KG1 (cell line): ENCODE data around the gene CILP.
"Not testable (repeated sequence)": the region's sequence is repeated elsewhere in the genome, so short reads cannot be mapped to it uniquely, and the experiment has no call there.

ENCODE experiments used
- DNase-seq: peaks from one replicate; lab custom pipeline; 2025; lab: John Stamatoyannopoulos, UW

CILP gene

DNA sequence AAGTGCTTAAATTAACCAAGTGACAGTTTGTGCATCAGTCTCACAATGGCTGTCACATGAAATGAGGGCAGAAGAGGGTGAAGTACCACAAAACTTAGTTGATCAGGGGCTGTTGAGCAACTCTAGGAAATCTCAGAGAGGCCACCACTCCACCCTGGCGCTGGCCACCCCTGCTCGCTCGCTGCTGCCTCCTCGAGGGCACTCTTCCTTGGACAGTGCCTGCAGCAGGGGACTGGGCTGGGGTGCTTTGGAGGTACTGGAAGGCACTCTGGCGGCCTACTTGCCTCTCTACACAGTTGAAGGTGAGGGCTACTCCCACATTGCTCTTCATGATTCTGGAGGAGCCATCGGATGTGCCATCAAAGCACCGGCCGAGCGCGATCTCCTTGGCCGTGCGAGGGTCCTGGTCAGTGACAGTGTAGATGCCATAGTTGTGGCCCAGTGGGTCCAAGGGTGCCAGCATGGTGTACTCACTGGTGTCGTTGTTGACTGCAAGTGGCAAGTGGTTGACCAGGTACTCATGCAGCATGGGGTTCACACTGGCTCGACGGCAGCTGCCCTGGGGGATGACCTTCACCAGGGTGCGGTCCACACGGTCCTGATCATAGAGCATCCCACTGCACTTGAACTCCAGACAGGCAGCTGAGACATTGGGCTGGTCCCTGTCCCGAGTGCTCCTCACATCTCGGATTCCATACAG lies 14.5 kb downstream of the CILP start:
- no peak for DNase-seq

DNA sequence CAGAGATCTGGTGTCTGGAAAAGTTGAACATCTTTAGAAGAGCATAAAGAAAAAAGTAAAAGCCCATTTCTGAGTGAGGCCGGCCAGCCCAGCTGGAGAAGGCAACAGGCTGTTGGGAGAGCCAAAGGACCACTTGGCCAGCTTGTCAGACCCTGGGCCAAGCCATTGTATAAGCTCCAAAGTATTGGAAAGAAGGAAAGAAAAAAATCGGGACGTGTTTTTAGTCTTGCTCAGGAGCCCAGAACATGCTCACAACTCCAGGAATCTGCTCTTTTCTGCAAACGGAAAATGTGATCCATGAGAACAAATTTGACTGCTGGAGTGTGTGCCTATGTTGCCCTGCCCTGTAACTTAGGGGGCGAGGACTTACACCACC lies 15.7 kb downstream of the CILP start:
- no peak for DNase-seq

DNA sequence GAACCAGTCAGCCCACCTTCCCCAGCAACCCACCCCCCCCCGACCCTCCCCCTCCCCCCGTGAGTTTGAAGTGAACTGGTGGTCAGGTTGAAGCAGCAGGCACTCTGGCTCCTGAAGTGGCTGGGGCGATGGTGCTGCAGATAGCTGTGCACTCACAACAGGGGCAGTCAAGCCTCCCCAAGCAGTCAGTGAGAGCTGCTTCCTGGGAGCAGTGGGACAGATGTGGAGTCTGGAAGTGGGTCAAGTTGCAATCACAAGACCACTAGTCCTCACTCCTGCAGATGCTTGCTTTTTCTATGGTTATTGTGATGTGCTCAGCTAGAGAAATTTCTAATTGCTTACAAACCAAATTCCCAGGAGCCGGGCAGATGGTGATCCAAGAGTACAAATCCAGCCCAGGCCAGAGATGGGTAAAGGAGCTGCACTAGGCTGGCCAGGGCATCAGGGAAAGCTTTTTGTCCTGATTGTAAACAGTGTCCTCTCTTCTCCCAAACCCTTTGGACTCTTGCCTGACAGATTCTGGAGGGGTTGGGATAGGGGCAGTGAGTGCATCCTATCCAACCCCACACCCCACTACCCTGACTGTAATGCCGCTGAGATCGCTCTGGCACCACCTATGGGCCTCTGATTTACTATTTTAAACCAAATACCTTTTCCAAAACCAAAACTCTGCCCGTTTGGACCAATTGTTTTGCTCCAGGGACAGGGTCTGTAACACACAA lies 16.3 kb downstream of the CILP start:
- no peak for DNase-seq

DNA sequence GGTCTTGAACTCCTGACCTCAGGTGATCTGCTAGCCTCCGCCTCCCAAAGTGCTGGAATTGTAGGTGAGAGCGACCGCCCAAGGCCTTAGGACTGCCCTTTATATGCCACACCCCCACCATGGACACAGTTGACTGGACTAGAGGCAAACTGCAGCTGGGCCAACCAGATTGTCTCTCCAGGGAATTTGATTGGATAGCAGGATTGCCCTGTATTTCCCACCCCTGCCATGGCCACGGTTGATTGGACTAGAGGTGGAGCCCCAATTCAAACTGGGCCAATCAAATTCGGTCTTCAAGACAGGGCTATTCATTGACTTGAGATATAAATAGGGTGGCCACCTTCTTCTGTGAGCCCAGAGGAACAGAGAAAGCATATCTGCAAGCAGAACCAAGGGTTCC lies 19.3 kb downstream of the CILP start:
- DNase-seq = no peak

DNA sequence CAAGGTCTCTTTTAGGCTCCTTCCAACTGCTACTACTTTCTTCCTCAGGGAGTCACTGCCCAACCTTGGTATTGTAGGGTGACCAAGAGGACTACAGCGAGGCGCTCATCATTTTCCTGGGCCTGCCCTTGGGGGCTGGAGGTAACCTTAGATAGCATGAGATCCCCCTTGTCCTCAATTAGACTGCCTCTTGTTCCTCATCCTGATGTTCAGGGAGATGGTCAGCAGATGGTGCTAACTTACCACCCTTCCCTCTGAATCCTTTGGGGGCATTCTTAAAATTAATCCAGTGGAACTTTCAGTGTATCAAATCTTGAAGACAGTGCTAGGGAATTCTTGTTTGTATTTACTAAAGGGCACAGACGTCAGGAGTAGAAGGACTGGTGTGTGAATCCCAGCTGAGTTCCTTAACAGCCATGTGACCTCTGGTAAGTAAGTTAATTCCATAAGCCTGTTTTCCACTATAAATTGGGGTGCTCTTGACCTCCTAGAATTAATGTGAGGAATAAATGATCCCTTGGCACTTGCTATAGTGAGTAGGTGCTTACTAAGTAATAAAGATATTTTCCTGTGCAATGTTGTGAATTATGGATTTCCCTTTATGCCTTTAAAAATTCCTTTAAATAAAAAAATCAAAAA lies 22.1 kb downstream of the CILP start:
- no peak for DNase-seq

DNA sequence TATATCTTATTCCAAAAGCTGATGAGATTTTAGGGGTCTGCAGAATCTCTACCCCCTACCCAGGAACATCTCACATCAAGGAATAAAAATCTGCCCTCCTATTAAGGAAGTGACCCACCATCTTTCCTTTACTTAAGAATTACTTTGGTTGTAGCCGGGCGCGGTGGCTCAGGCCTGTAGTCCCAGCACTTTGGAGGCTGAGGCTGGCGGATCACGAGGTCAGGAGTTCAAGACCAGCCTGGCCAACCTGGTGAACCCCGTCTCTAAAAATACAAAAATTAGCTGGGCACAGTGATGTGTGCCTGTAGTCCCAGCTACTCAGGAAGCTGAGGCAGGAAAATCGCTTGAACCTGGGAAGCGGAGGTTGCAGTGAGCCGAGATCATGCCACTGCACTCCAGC lies 22.8 kb downstream of the CILP start:
- not testable (repeated sequence) for DNase-seq

DNA sequence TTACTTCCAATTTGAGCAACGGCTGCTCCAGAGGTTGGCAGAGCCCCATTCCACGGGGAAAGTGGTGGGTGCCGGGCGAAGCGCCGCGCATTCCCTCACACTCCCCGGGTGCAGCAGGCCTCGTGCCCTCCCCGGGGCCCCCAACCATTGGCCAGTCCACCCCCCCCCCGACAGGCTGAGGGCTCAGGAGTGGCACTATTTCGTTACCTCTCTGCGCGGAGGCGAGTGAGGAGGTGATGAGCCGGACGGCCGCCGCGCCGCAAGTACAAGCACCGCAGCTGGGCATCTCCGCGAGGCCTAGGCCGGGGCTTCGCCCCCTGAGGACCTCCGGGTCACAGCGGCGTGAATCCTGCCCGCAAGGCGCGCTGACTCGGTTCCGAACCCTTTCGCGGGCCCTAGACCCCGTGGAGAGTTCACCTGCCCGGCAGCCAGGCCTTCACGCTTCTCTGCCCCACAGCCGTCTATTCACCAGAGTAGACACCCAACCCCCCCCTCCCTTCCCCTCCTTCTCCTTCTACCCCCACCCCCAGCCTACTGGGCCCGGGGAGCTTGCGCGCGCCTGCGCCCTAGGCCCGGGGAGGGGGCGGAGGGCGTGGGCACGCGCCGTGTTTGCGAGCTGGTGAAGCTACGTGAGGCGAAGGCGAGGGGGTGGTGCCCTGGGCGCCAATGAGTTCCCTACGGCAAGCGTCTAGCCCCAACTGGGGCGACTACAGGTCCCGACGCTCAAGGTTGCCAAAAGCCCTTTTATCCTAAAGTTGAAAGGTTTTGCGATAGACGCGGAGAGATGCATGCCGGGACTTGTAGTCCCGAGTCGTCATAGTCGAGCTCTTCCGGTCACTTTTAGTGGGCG lies 26.2 kb downstream of the CILP start, which contains the start of gene CLPX:
Gene CLPX, minus strand, starts transcription at position 475 of the 850 bp plus-strand sequence. Its CDS starts 189 bp downstream, at position 286.
- peak; percentile 87 for DNase-seq

DNA sequence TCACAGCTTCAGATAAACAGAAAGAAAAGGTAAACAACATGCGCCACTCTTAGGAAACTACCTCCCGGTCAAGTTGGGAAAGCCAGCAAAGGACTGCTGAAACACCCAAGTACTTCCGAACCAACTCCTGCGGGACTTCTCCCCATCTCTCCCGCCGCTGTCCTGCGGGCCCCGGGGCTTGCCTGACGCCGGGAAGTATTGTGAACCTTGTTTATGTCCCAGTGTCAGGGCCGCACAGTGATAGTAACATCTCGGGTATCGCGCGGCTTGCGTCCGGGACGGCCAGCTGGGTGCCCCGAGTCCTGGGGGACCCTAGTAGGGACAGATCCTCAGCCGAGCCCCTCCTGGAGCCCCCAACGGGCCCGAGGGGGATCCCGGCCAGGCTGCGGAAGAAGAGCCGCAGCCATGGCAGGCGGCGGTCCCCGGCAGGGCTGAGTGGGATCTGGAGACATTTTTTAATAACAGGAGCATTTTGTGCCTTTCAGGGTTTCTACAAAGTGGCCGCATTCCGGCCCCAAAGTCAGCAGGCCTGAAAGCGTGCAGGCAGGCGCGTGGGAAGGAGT lies 26.9 kb downstream of the CILP start:
- DNase-seq = peak; percentile 24

DNA sequence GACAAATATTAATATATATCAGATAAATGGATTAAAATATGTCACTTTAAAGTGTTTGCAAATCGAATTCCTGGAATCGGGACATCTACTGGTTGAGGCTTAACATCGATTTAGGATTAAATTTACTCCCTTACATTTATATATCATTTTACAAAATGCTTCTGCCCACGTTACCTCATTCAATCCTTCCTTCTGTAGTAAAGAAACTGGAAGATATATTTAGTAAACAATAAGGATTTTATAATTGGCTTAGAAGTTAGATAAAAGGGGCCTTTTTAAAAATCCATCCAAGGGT lies 27.5 kb downstream of the CILP start:
- DNase-seq = no peak

DNA sequence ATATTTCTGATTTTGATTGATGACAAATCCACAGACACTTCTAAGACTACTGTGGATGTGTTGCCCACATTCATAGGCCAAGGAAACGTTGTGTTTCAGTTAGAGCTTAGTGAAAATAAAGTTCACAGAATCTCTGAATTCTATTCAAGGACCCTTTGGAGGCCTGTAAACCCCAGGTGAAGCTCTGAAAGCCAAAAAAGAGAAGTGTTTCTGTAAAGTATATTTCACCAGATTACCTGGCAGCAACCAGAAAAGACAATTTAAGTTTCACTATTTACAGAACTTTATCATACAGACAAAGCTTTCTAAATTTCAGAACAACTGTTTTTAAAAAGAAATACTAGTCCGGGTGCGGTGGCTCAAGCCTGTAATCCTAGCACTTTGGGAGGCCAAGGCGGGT lies 28.7 kb downstream of the CILP start:
- no peak for DNase-seq

DNA sequence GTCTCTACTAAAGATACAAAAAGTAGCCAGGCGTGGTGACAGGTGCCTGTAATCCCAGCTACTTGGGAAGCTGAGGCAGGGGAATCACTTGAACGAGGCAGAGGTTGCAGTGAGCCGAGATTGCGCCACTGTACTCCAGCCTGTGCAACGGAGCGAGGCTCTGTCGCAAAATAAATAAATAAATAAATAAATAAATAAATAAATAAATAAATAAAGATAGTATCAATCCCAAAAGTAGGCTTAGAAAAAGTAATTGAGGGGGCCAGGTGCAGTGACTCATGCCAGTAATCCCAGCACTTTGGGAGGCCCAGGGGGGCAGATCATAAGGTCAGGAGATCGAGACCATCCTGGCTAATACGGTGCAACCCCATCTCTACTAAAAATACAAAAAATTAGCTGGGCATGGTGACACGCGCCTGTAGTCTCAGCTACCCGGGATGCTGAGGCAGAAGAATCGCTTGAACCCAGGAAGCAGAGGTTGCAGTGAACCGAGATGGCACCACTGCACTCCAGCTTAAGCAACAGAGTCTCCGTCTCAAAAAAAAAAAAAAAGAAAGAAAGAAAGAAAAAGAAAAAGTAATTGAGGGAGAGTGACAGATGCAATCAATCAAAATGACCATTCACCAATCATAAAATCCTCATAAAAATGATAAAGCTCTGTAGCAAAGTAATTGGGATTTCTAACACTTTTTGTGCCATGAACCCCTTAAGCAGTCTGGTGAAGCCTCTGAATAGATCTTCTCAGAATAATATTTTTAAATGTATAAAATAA lies 29.5 kb downstream of the CILP start:
- DNase-seq = not testable (repeated sequence)

DNA sequence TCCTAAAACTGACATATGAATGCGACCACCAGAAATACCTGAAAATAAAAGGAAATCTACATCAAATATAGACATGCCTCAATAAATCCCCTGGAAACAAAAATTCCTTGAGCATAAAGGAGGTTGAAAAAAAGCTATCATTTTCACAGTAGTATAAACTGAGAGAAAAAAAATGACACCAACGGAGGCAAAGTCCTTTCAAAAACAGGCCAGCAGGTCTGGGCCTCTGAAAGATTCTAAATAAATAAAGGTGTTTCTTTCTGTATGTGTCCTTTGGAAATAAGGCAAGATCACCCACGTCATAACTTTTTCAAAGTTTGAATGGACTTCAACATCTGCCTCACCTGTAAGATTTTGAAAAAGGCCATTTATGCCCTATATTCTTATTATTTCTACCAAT lies 31.1 kb downstream of the CILP start:
- no peak for DNase-seq

DNA sequence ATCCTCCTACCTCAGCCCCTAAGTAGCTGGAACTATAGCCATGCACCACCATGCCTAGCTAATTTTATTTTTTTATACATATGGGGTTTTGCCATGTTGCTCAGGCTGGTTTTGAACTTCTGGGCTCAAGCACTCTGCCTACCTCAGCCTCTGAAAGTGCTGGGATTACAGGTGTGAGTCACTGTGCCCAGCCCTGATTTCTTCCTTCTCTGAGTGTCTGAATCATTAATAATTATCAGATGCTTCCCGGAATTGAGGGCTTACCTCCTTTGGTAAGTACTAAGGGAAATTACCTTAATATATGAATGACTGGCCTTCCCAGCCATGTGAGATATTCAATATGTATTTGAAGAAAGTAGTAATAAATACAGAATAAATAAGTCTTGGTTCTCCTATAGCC lies 33.4 kb downstream of the CILP start:
- DNase-seq = no peak

DNA sequence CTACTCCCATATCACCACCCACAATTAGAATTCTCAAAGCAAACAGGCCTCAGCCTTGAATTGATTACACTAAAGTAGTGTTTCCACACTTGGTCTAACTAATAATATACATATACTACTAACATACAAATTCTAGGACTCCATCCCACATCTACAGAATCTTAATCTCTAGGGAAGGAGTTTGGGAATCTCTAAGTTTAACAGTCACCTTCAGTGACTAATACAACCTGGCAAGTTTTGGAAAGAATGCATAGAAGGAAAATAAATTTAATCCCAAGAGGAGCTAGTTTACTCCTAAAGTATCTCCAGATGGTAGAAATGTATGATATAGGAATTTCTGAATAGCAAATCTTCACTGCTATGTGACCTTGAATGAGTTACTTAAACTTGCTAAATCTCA lies 35.2 kb downstream of the CILP start:
- DNase-seq = no peak

DNA sequence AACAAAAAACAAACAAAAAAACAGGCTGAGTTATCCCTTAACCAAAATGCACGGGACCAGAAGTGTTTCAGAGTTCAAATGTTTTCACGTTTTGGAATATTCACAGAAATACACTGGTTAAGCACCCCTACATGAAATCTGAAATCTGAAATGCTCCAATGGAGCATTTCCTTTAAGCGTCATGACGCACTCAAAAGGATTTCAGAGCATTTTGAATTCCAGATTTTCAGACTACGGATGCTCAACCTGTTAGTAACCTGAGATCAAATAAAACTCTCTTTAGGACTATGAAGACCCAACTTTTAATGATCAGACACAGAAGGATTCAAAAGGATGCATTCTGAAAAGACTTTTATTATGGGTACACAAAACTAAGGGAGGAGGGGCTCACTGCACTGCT lies 35.8 kb downstream of the CILP start:
- no peak for DNase-seq

DNA sequence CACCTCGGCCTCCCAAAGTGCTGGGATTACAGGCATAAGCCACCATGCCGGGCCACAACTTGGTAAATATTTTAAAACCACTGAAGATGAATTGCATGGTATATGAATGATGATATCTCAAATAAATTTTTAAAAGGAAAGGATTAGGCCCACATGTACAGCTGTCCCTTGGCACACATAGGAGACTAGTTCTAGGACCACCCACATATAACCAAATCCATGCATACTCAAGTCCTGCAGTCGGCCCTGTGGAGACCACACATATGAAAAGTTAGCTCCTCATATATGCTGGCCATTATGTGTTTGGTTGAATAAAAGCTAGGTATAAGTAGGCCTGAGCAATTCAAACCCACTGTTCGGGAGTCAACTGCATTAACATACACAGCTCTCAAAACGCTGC lies 36.8 kb downstream of the CILP start:
- DNase-seq = no peak

DNA sequence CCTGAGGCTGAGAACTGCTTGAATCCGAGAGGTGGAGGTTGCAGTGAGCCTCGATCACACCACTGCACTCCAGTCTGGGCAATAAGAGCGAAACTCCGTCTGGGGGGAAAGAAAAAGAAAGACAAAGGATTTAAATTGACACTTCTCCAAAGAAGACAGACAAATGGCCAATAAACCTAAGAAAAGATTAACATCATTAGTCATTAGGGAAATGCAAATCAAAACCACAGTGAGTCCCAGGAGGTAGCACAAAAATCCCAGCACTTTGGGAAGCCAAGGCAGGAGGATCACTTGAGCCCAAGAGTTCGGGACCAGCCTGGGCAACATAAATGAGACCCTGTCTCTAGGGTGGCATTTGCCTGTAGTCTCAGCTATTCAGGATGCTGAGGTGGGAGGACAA lies 38.7 kb downstream of the CILP start:
- DNase-seq = no peak

DNA sequence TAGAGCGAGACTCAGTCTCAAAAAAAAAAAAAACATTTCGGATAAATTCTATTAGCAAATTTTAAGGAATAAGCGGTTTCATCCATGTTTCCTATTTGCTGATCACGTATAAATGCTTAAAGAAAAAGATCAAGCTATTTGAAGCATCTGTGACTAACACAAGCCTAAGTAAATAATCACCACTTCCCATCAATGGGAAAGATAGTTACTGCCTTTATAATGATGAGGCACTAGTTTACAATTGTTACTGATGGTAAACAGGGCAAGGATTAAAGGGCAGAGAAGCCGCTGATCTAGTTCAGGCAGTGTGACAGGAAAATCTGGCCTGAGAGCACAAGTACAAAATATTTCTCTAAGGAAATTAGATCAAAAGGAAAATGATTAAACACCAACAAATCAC lies 39.8 kb downstream of the CILP start:
- DNase-seq = no peak

DNA sequence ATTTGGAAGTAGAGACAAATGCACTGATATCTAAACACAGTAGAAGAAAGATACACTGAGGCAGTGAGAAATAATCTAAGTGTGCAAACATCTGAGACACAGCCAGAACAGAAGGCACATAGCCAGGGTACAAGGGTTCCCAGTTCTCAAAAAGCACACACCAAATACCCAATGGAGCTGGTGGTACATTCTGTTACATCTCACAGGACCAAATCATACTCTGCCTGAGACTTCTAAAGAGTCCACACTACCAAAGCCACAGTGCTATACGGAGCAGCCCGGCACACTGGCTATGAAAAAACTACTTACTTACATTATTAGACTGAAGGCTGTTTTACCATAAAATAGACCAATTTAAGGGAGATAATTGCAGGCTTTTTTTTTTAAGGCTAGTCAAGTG lies 45.4 kb downstream of the CILP start:
- no peak for DNase-seq

DNA sequence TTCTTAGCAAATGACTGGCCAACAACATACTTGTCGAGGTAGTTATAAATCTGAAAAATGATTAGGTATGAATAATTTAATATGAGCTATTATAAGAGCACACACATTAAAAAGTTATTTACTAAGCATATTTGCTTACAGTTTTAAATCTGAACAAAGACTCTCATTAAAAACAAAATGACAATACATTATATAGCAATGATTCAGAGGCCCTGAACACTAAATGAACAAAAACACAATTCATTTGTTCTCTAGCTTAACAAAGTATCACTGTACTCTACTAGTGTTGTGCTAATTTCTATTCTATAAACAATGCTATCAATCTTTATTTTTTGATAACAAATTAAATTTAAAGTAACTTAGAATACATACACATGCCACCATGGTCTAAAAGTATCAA lies 47.1 kb downstream of the CILP start:
- no peak for DNase-seq

DNA sequence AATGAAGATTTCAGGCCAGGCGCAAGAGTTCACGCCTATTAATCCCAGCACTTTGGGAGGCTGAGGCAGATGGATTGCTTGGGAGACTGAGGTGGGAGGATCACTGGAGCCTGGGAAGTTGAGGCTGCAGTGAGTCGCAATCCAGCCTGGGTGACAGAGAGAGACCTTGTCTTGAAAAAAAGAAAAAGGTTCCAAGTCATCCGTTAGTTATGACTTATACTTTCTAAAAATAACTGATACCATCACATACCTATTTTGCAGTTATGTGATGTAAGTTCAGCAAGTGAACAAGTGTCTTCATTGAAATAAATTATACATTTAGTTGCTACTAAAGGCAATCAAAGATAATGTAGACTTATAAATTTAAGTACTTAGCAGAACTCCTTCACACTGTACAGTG lies 48.2 kb downstream of the CILP start:
- no peak for DNase-seq

DNA sequence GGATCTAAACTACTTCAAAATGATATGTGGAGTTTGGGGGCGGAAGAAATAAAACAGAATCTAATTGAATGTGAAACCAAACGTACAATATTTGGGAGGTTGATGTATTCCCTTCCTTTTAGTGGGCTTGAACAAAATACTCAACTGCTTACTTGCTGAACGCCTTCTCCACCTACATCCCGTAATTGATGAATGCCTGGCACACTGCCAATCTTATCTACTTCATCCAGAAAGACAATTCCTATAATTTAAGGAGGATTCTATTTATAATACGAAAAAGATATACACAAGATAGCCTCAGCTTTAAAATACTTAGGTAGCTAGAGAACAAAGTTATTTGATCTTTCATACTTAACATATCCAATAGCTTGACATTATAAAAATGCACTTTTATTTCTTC lies 54.6 kb downstream of the CILP start:
- no peak for DNase-seq
